Activated naive CD8-positive, alpha-beta T cell treated with anti-CD3 and anti-CD28 coated beads for 36 hours (primary cell): ENCODE data around the gene PRICKLE2. TPM values are rescaled to one million over a fixed set of nuclear protein-coding genes. Genes with fewer than 3 reads are reported as not detected.
"Not testable (repeated sequence)": the region's sequence is repeated elsewhere in the genome, so short reads cannot be mapped to it uniquely, and the experiment has no call there.

Experiments
- DNase-seq: peaks from one replicate; pipeline ENCODE4 v3.0.0; 2021
- H3K27ac Mint-ChIP-seq: one replicate; pipeline ENCODE4 v1.8.0; 2022; ENCODE audit warnings: mild to moderate bottlenecking, moderate library complexity, mixed read lengths
- H3K27me3 Mint-ChIP-seq: one replicate; pipeline ENCODE4 v1.8.0; 2022; ENCODE audit warnings: mild to moderate bottlenecking, mixed read lengths
- H3K36me3 Mint-ChIP-seq: one replicate; pipeline ENCODE4 v1.8.0; 2021; ENCODE audit warnings: mild to moderate bottlenecking, mixed read lengths
- H3K4me1 Mint-ChIP-seq: one replicate; pipeline ENCODE4 v1.8.0; 2021; ENCODE audit warnings: mixed read lengths
- H3K4me3 Mint-ChIP-seq: one replicate; pipeline ENCODE4 v1.8.0; 2022; ENCODE audit warnings: mild to moderate bottlenecking, moderate library complexity, mixed read lengths
- H3K9me3 Mint-ChIP-seq: one replicate; pipeline ENCODE4 v1.8.0; 2022; ENCODE audit warnings: mixed read lengths
- total RNA-seq, 2 experiments: library from RNA; stranded (reverse); gene quantifications; one replicate each; pipeline ENCODE4 v1.2.3, GENCODE V29; 2021

PRICKLE2 gene
- total RNA-seq, 2 experiments from 2014 or later: not detected

GRCh38 chr3:64105816-64106215 is 119.5 kb downstream of the PRICKLE2 start:
- H3K27me3 Mint-ChIP-seq: peaks cover 4% of the 10 kb centered on the region
- H3K4me3 Mint-ChIP-seq: no peak overlapping the region
- DNase-seq: no peak
- no peaks in the 10 kb centered on the region for H3K9me3 Mint-ChIP-seq
- H3K27ac Mint-ChIP-seq: no peak overlapping the region
- H3K36me3 Mint-ChIP-seq: no peaks in the 10 kb centered on the region
- H3K4me1 Mint-ChIP-seq: no peaks in the 10 kb centered on the region

- no peak for DNase-seq
- no peaks in the 10 kb centered on the region for H3K9me3 Mint-ChIP-seq
- H3K36me3 Mint-ChIP-seq: no peaks in the 10 kb centered on the region
- no peaks in the 10 kb centered on the region for H3K27me3 Mint-ChIP-seq
- no peak overlapping the region for H3K27ac Mint-ChIP-seq
- no peaks in the 10 kb centered on the region for H3K4me1 Mint-ChIP-seq
- no peak overlapping the region for H3K4me3 Mint-ChIP-seq
Observed at GRCh38 chr3:64104691-64105111, 120.6 kb downstream of the PRICKLE2 start.

- Mint-ChIP-seq H3K27ac (no peak overlapping the region), H3K4me1 (no peaks in the 10 kb centered on the region), H3K4me3 (no peak overlapping the region), H3K9me3 (no peaks in the 10 kb centered on the region), H3K27me3 (no peaks in the 10 kb centered on the region), H3K36me3 (no peaks in the 10 kb centered on the region)
- DNase-seq: no peak
Observed at GRCh38 chr3:64104006-64104405, 121.3 kb downstream of the PRICKLE2 start.

- DNase-seq: no peak
- no peak overlapping the region for H3K27ac Mint-ChIP-seq
- H3K9me3 Mint-ChIP-seq: no peaks in the 10 kb centered on the region
- no peaks in the 10 kb centered on the region for H3K27me3 Mint-ChIP-seq
- no peaks in the 10 kb centered on the region for H3K4me1 Mint-ChIP-seq
- H3K4me3 Mint-ChIP-seq: no peak overlapping the region
- H3K36me3 Mint-ChIP-seq: no peaks in the 10 kb centered on the region
Observed at GRCh38 chr3:64103131-64103530, 122.1 kb downstream of the PRICKLE2 start.

- DNase-seq: no peak
- H3K9me3 Mint-ChIP-seq: no peaks in the 10 kb centered on the region
- H3K27me3 Mint-ChIP-seq: peaks cover 4% of the 10 kb centered on the region
- H3K36me3 Mint-ChIP-seq: no peaks in the 10 kb centered on the region
- H3K27ac Mint-ChIP-seq: no peak overlapping the region
- no peaks in the 10 kb centered on the region for H3K4me1 Mint-ChIP-seq
- H3K4me3 Mint-ChIP-seq: no peak overlapping the region
Observed at GRCh38 chr3:64102147-64102546, 123.1 kb downstream of the PRICKLE2 start.

GRCh38 chr3:64099316-64099715 is 126.0 kb downstream of the PRICKLE2 start:
- Mint-ChIP-seq H3K27me3 (peaks cover 4% of the 10 kb centered on the region), H3K9me3 (no peaks in the 10 kb centered on the region), H3K4me3 (no peak overlapping the region), H3K27ac (no peak overlapping the region), H3K4me1 (no peaks in the 10 kb centered on the region), H3K36me3 (no peaks in the 10 kb centered on the region)
- no peak for DNase-seq

GRCh38 chr3:64098670-64099069 is 126.6 kb downstream of the PRICKLE2 start:
- Mint-ChIP-seq H3K4me3 (no peak overlapping the region), H3K27me3 (peaks cover 4% of the 10 kb centered on the region), H3K36me3 (no peaks in the 10 kb centered on the region), H3K9me3 (no peaks in the 10 kb centered on the region), H3K4me1 (no peaks in the 10 kb centered on the region), H3K27ac (no peak overlapping the region)
- DNase-seq: no peak

- Mint-ChIP-seq H3K27ac (no peak overlapping the region), H3K4me3 (no peak overlapping the region), H3K36me3 (no peaks in the 10 kb centered on the region), H3K4me1 (no peaks in the 10 kb centered on the region), H3K27me3 (peaks cover 4% of the 10 kb centered on the region), H3K9me3 (no peaks in the 10 kb centered on the region)
- no peak for DNase-seq
Observed at GRCh38 chr3:64097920-64098319, 127.3 kb downstream of the PRICKLE2 start.

GRCh38 chr3:64095802-64096201 is 129.5 kb downstream of the PRICKLE2 start:
- no peaks in the 10 kb centered on the region for H3K4me1 Mint-ChIP-seq
- H3K27ac Mint-ChIP-seq: no peak overlapping the region
- H3K27me3 Mint-ChIP-seq: peaks cover 10% of the 10 kb centered on the region
- no peaks in the 10 kb centered on the region for H3K9me3 Mint-ChIP-seq
- no peak overlapping the region for H3K4me3 Mint-ChIP-seq
- H3K36me3 Mint-ChIP-seq: no peaks in the 10 kb centered on the region
- DNase-seq: no peak

- Mint-ChIP-seq H3K4me1 (no peaks in the 10 kb centered on the region), H3K27ac (no peak overlapping the region), H3K27me3 (peaks cover 14% of the 10 kb centered on the region), H3K36me3 (no peaks in the 10 kb centered on the region), H3K9me3 (no peaks in the 10 kb centered on the region), H3K4me3 (no peak overlapping the region)
- DNase-seq: no peak
Observed at GRCh38 chr3:64094713-64095079, 130.6 kb downstream of the PRICKLE2 start.

- Mint-ChIP-seq H3K4me1 (no peaks in the 10 kb centered on the region), H3K4me3 (no peak overlapping the region), H3K27ac (no peak overlapping the region), H3K36me3 (no peaks in the 10 kb centered on the region), H3K9me3 (no peaks in the 10 kb centered on the region), H3K27me3 (peaks cover 14% of the 10 kb centered on the region)
- DNase-seq: no peak
Observed at GRCh38 chr3:64093825-64094712, 131.2 kb downstream of the PRICKLE2 start.

GRCh38 chr3:64093211-64093610 is 132.1 kb downstream of the PRICKLE2 start:
- peaks cover 14% of the 10 kb centered on the region for H3K27me3 Mint-ChIP-seq
- H3K36me3 Mint-ChIP-seq: no peaks in the 10 kb centered on the region
- no peak for DNase-seq
- no peaks in the 10 kb centered on the region for H3K4me1 Mint-ChIP-seq
- no peak overlapping the region for H3K27ac Mint-ChIP-seq
- no peaks in the 10 kb centered on the region for H3K9me3 Mint-ChIP-seq
- no peak overlapping the region for H3K4me3 Mint-ChIP-seq

GRCh38 chr3:64091501-64091900 is 133.8 kb downstream of the PRICKLE2 start:
- Mint-ChIP-seq H3K9me3 (no peaks in the 10 kb centered on the region), H3K27me3 (peaks cover 11% of the 10 kb centered on the region), H3K36me3 (no peaks in the 10 kb centered on the region), H3K27ac (no peak overlapping the region), H3K4me3 (no peak overlapping the region), H3K4me1 (no peaks in the 10 kb centered on the region)
- no peak for DNase-seq

GRCh38 chr3:64089386-64089785 is 135.9 kb downstream of the PRICKLE2 start:
- not testable (repeated sequence) for H3K27ac Mint-ChIP-seq, H3K9me3 Mint-ChIP-seq, DNase-seq, H3K4me3 Mint-ChIP-seq, H3K4me1 Mint-ChIP-seq, H3K36me3 Mint-ChIP-seq
- peaks cover 11% of the 10 kb centered on the region for H3K27me3 Mint-ChIP-seq

- Mint-ChIP-seq H3K4me3 (no peak overlapping the region), H3K9me3 (no peaks in the 10 kb centered on the region), H3K4me1 (no peaks in the 10 kb centered on the region), H3K27me3 (peaks cover 11% of the 10 kb centered on the region), H3K36me3 (no peaks in the 10 kb centered on the region), H3K27ac (no peak overlapping the region)
- DNase-seq: no peak
Observed at GRCh38 chr3:64088408-64089205, 136.7 kb downstream of the PRICKLE2 start.
